Mesenchymal stem cell (in vitro differentiated cells and primary cell): ENCODE data around the gene GPR137B.

Experiments
- DNase-seq: peaks from one replicate; pipeline ENCODE4 v3.0.0-alpha.2; 2013
- H2AFZ ChIP-seq: one replicate; pipeline ENCODE4 v1.6.1; 2013; ENCODE audit warnings: low read depth, mild to moderate bottlenecking, control low read depth, inconsistent platforms, low read length, moderate library complexity
- H2AK5ac ChIP-seq: 2 replicates; pipeline ENCODE4 v1.6.1; 2013; ENCODE audit warnings: low read length, moderate library complexity, mild to moderate bottlenecking, inconsistent platforms; ENCODE audit not compliant: severe bottlenecking
- H2BK120ac ChIP-seq: one replicate; pipeline ENCODE4 v1.6.1; 2013; ENCODE audit warnings: low read depth, mild to moderate bottlenecking, inconsistent platforms, low read length, moderate library complexity
- H2BK12ac ChIP-seq, 2 experiments: one replicate each; pipeline ENCODE4 v1.6.1; 2013; ENCODE audit warnings: inconsistent platforms in 2 of 2, low read length in 2 of 2, mild to moderate bottlenecking in 2 of 2, moderate library complexity in 2 of 2, control low read depth in 1 of 2
- H2BK15ac ChIP-seq: one replicate; pipeline ENCODE4 v1.6.1; 2013; ENCODE audit warnings: mild to moderate bottlenecking, low read depth, inconsistent platforms; ENCODE audit not compliant: poor library complexity, severe bottlenecking
- H2BK5ac ChIP-seq: 2 replicates; pipeline ENCODE4 v1.6.1; 2013; ENCODE audit warnings: low read depth, mild to moderate bottlenecking, low read length, control low read depth, inconsistent platforms; ENCODE audit not compliant: poor library complexity, severe bottlenecking
- H3K14ac ChIP-seq, 2 experiments: one replicate each; pipeline ENCODE4 v1.6.1; 2013; ENCODE audit warnings: inconsistent platforms in 2 of 2, low read length in 2 of 2, control low read depth in 1 of 2, mild to moderate bottlenecking in 1 of 2, moderate library complexity in 1 of 2
- H3K18ac ChIP-seq, 2 experiments: one replicate each; pipeline ENCODE4 v1.6.1; 2013; ENCODE audit warnings: inconsistent platforms in 2 of 2, low read length in 2 of 2, control low read depth in 1 of 2, low read depth in 1 of 2, mild to moderate bottlenecking in 1 of 2
- H3K23ac ChIP-seq, 2 experiments: one replicate each; pipeline ENCODE4 v1.6.1; 2013; ENCODE audit warnings: inconsistent platforms in 2 of 2, low read length in 2 of 2, mild to moderate bottlenecking in 2 of 2, moderate library complexity in 2 of 2, control low read depth in 1 of 2
- H3K27ac ChIP-seq: 2 replicates; pipeline ENCODE4 v1.5.1; 2013; ENCODE audit warnings: mild to moderate bottlenecking, moderate library complexity, low read length, control low read depth, inconsistent platforms; ENCODE audit not compliant: poor library complexity, severe bottlenecking
- H3K27me3 ChIP-seq, 2 experiments: 2 replicates each; pipeline versions ENCODE4 v1.6.1 to v1.7.0; 2013; ENCODE audit warnings: low read length in 2 of 2, mild to moderate bottlenecking in 2 of 2, moderate library complexity in 2 of 2, control low read depth in 1 of 2, inconsistent platforms in 1 of 2; ENCODE audit not compliant: control insufficient read depth in 1 of 2, insufficient read depth in 1 of 2
- H3K36me3 ChIP-seq, 2 experiments: 2 replicates each; pipeline versions ENCODE4 v1.6.1 to v1.7.0; 2013; ENCODE audit warnings: low read length in 2 of 2, control low read depth in 1 of 2, inconsistent platforms in 1 of 2, low read depth in 1 of 2, mild to moderate bottlenecking in 1 of 2; ENCODE audit not compliant: insufficient read depth in 2 of 2, control insufficient read depth in 1 of 2
- H3K4ac ChIP-seq, 2 experiments: one replicate each; pipeline ENCODE4 v1.6.1; 2013; ENCODE audit warnings: inconsistent platforms in 2 of 2, low read length in 2 of 2, mild to moderate bottlenecking in 2 of 2, moderate library complexity in 2 of 2, control low read depth in 1 of 2, low read depth in 1 of 2
- H3K4me1 ChIP-seq: 2 replicates; pipeline ENCODE4 v1.6.1; 2013; ENCODE audit warnings: low read depth, low read length, control low read depth; ENCODE audit not compliant: control insufficient read depth, insufficient read depth
- H3K4me2 ChIP-seq: 2 replicates; pipeline ENCODE4 v1.6.1; 2013; ENCODE audit warnings: low read length, mild to moderate bottlenecking, inconsistent platforms; ENCODE audit not compliant: poor library complexity, severe bottlenecking
- H3K4me3 ChIP-seq, 2 experiments: 2 replicates each; pipeline versions ENCODE4 v1.5.1 to v1.7.0; 2013; ENCODE audit warnings: low read length in 2 of 2, mild to moderate bottlenecking in 2 of 2, control low read depth in 1 of 2, low read depth in 1 of 2; ENCODE audit not compliant: insufficient read depth in 1 of 2
- H3K79me1 ChIP-seq: replicated peaks from 2 replicates; pipeline ENCODE4 v1.6.1; 2013; ENCODE audit warnings: mild to moderate bottlenecking, control low read depth, low read length, inconsistent platforms; ENCODE audit not compliant: poor library complexity, severe bottlenecking
- H3K9ac ChIP-seq: 2 replicates; pipeline ENCODE4 v1.7.0; 2013; ENCODE audit warnings: mild to moderate bottlenecking, low read length, moderate library complexity
- H3K9me3 ChIP-seq: 2 replicates; pipeline ENCODE4 v1.7.0; 2013; ENCODE audit warnings: mild to moderate bottlenecking, low read length; ENCODE audit not compliant: control insufficient read depth
- H4K8ac ChIP-seq: one replicate; pipeline ENCODE4 v1.6.1; 2013; ENCODE audit warnings: inconsistent platforms, mild to moderate bottlenecking, low read length, moderate library complexity
- H4K91ac ChIP-seq: one replicate; pipeline ENCODE4 v1.6.1; 2013; ENCODE audit warnings: mild to moderate bottlenecking, low read length, inconsistent platforms
- WGBS: methylation state at CpG from one replicate; pipeline ENCODE4 v1.1.7; 2013; ENCODE audit warnings: mixed read lengths; 5-methylcytosine and 5-hydroxymethylcytosine counted together

GPR137B gene

GRCh38 chr1:236124965-236125364 lies 17.4 kb upstream of the GPR137B start:
- Histone ChIP-seq H3K14ac (no peak overlapping the region), H2AFZ (no peak overlapping the region), H2BK120ac (no peak overlapping the region), H3K36me3 (no peaks in the 10 kb centered on the region), H3K23ac (no peak overlapping the region), H3K18ac (no peak overlapping the region), H3K4me1 (peaks cover 4% of the 10 kb centered on the region), H2BK5ac (no peak overlapping the region), H3K27ac (no peak overlapping the region), H3K79me1 (no peaks in the 10 kb centered on the region), H2BK12ac (no peak overlapping the region), H3K4me2 (no peak overlapping the region), H3K4ac (no peak overlapping the region), H2AK5ac (no peak overlapping the region), H3K27me3 (peaks cover 0 to 43% of the 10 kb centered on the region in 2 experiments), H2BK15ac (no peak overlapping the region), H3K9ac (no peak overlapping the region), H4K8ac (no peak overlapping the region), H3K9me3 (no peaks in the 10 kb centered on the region), H4K91ac (no peak overlapping the region), H3K4me3 (no peak overlapping the region)
- WGBS: 91% methylated on average over 2 of the region's 2 CpGs
- no peak for DNase-seq

- H3K27ac ChIP-seq: no peak overlapping the region
- no peaks in the 10 kb centered on the region for H3K36me3 ChIP-seq
- no peaks in the 10 kb centered on the region for H3K9me3 ChIP-seq
These were observed 15.3 kb upstream of the GPR137B start for GRCh38 chr1:236127045-236127444.

GRCh38 chr1:236128646-236129178 lies 13.6 kb upstream of the GPR137B start:
- Histone ChIP-seq H4K8ac (no peak overlapping the region), H3K27me3 (peaks cover 4 to 45% of the 10 kb centered on the region in 2 experiments), H3K79me1 (no peaks in the 10 kb centered on the region), H3K14ac (no peak overlapping the region), H3K36me3 (no peaks in the 10 kb centered on the region), H2BK12ac (no peak overlapping the region), H3K4ac (no peak overlapping the region), H2AFZ (no peak overlapping the region), H3K9ac (no peak overlapping the region), H3K18ac (no peak overlapping the region), H2AK5ac (no peak overlapping the region), H2BK120ac (no peak overlapping the region), H3K27ac (no peak overlapping the region), H3K4me2 (no peak overlapping the region), H3K4me3 (no peak overlapping the region), H2BK5ac (no peak overlapping the region), H3K9me3 (no peaks in the 10 kb centered on the region), H2BK15ac (no peak overlapping the region), H4K91ac (no peak overlapping the region), H3K23ac (no peak overlapping the region), H3K4me1 (peaks cover 4% of the 10 kb centered on the region)
- WGBS: 78% methylated on average over 10 of the region's 10 CpGs
- DNase-seq: no peak

More at GRCh38 chr1:236127045-236127444, 15.3 kb upstream of the GPR137B start:
- no peaks in the 10 kb centered on the region for H3K79me1 ChIP-seq
- H2AFZ ChIP-seq: no peak overlapping the region
- H3K27me3 ChIP-seq: peaks cover 0 to 36% of the 10 kb centered on the region in 2 experiments
- H3K4ac ChIP-seq: no peak overlapping the region
- no peak for DNase-seq
- no peak overlapping the region for H3K23ac ChIP-seq
- no peak overlapping the region for H2BK12ac ChIP-seq
- H3K4me2 ChIP-seq: no peak overlapping the region
- H4K91ac ChIP-seq: no peak overlapping the region
- no peak overlapping the region for H2BK5ac ChIP-seq
- no peak overlapping the region for H3K4me3 ChIP-seq
- no peak overlapping the region for H2BK15ac ChIP-seq
- no peak overlapping the region for H4K8ac ChIP-seq
- no peak overlapping the region for H2AK5ac ChIP-seq
- no peak overlapping the region for H3K14ac ChIP-seq
- no peak overlapping the region for H2BK120ac ChIP-seq
- H3K9ac ChIP-seq: no peak overlapping the region
- no peak overlapping the region for H3K18ac ChIP-seq
- 78% methylated on average over 8 of the region's 8 CpGs for WGBS
- H3K4me1 ChIP-seq: peaks cover 4% of the 10 kb centered on the region

GRCh38 chr1:236129306-236129705 lies 13.0 kb upstream of the GPR137B start:
- Histone ChIP-seq H3K14ac (no peak overlapping the region), H2AK5ac (no peak overlapping the region), H3K23ac (no peak overlapping the region), H2BK5ac (no peak overlapping the region), H2BK12ac (no peak overlapping the region), H3K36me3 (no peaks in the 10 kb centered on the region), H3K9ac (no peak overlapping the region), H3K79me1 (no peaks in the 10 kb centered on the region), H2BK15ac (no peak overlapping the region), H3K27ac (no peak overlapping the region), H3K4me3 (no peak overlapping the region), H3K18ac (no peak overlapping the region), H3K4me1 (peaks cover 4% of the 10 kb centered on the region), H3K9me3 (no peaks in the 10 kb centered on the region), H2BK120ac (no peak overlapping the region), H3K4ac (no peak overlapping the region), H4K8ac (no peak overlapping the region), H2AFZ (no peak overlapping the region), H4K91ac (no peak overlapping the region), H3K27me3 (peaks cover 4 to 43% of the 10 kb centered on the region in 2 experiments), H3K4me2 (no peak overlapping the region)
- DNase-seq: no peak
- 79% methylated on average over 5 of the region's 5 CpGs for WGBS
